GM12873 (cell line): ENCODE data around the gene RYK.

ENCODE experiments used
- TF ChIP-seq, protein P1 (sequence below): IDR thresholded peaks from 2 replicates; pipeline ENCODE4 v1.5.1; 2012; ENCODE audit warnings: low read depth, mild to moderate bottlenecking, moderate library complexity, low read length, control low read depth; ENCODE audit not compliant: insufficient read depth; ENCODE audit errors: missing control alignments

RYK gene

DNA sequence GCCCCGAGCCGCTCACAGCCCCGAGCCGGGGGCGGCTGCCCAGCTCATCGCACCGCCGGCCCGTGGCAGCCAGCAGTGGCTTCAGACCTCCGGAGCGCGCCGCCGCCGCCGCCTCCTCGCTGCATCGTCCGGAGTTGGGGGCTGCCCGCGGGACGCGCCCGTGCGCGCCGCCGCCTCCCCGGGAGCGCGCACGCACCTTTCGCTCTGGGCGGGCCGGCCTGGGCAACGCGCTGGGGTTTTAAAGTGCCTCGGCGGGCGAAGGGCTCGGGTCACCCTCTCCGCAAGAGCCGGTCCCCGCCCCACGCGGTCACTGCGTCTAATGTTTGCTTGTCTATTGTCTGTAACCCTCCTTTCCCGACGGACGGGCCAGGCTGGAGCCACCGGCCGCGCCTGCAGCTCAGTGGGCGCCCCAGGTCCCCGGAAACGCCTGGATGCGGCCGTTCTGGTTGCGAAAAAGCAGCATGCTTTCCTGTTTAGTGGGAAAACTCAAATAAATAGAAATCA is at the start of gene RYK:
TSS of gene RYK (minus strand) at position 143 of the 504 bp plus-strand sequence. CDS start 205 bp downstream, outside the sequence.
- TF ChIP-seq, protein P1, sequence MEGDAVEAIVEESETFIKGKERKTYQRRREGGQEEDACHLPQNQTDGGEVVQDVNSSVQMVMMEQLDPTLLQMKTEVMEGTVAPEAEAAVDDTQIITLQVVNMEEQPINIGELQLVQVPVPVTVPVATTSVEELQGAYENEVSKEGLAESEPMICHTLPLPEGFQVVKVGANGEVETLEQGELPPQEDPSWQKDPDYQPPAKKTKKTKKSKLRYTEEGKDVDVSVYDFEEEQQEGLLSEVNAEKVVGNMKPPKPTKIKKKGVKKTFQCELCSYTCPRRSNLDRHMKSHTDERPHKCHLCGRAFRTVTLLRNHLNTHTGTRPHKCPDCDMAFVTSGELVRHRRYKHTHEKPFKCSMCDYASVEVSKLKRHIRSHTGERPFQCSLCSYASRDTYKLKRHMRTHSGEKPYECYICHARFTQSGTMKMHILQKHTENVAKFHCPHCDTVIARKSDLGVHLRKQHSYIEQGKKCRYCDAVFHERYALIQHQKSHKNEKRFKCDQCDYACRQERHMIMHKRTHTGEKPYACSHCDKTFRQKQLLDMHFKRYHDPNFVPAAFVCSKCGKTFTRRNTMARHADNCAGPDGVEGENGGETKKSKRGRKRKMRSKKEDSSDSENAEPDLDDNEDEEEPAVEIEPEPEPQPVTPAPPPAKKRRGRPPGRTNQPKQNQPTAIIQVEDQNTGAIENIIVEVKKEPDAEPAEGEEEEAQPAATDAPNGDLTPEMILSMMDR, result no peak

DNA sequence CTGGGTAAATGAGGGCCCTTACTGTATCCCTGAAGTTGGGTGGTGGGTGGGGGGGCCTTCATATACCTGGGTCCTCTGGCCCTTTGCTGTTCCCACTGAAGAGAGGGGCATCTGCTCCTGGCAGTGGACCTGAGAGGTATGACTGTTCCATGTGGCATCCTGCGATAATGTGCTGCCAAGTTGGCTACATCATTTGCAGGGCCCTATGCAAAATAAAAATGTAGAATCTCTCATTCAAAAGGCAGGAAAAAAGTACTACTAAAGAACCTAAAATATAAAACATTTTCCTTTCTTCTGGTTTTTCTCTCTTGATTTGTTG is 49.2 kb upstream of the RYK start:
- TF ChIP-seq, protein P1, result no peak

GRCh38 chr3:134299185-134299887 is 48.7 kb upstream of the RYK start:
- TF ChIP-seq, protein P1, result peak; percentile 23

DNA sequence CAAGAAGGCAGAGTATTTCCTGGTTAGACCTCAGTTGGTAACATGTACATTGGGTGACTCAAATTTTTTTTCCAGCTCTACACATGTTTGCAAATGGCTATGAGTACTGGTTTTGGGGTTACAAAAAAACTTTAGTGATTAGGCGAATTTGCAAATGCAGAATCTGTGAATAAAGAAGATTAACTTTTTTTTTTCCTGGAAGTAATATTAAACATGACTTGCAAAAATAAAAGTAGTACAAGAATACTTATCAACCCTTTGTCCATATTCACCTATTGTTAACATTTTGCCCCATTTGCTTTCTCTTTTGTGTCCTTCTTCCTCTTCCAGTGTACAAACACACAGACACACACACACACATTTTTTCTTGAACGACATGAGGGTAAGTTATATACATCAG is 47.6 kb upstream of the RYK start:
- TF ChIP-seq, protein P1, result no peak

- TF ChIP-seq, protein P1, result no peak
Measured at GRCh38 chr3:134296616-134297015, 46.0 kb upstream of the RYK start.

- TF ChIP-seq, protein P1, result no peak
Measured at GRCh38 chr3:134295930-134296329, 45.3 kb upstream of the RYK start.

- TF ChIP-seq, protein P1, result no peak
Measured at GRCh38 chr3:134294302-134295280, 43.9 kb upstream of the RYK start.
